GM18907 (cell line): ENCODE results near the gene MTHFS.

ENCODE experiments used
- ATAC-seq: cut with Tn5 transposase; IDR thresholded peaks from one replicate; pipeline ENCODE4 v1.9.1; 2021; ENCODE audit warnings: mild to moderate bottlenecking, moderate library complexity; ENCODE audit not compliant: unreplicated experiment

MTHFS gene

DNA sequence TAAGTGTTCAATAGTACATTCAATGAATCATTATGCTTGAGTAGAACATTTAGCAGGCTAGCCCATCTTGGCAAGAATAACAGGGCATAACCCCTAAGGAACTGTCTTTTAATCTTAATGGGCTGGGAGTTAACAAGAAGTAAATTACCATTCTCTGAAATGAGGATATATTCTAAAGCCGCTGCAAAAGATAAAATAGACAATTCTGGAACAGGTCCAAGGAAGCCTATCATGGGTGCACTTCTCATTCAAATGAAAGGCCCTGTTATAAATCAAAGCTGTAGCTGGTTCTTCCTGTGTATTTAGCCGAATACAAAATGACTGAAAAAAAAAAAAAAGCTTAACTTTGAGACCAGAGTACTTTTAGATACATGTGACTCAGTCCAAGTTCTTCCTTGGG, 15.6 kb downstream of the MTHFS start:
- ATAC-seq, result no peak

DNA sequence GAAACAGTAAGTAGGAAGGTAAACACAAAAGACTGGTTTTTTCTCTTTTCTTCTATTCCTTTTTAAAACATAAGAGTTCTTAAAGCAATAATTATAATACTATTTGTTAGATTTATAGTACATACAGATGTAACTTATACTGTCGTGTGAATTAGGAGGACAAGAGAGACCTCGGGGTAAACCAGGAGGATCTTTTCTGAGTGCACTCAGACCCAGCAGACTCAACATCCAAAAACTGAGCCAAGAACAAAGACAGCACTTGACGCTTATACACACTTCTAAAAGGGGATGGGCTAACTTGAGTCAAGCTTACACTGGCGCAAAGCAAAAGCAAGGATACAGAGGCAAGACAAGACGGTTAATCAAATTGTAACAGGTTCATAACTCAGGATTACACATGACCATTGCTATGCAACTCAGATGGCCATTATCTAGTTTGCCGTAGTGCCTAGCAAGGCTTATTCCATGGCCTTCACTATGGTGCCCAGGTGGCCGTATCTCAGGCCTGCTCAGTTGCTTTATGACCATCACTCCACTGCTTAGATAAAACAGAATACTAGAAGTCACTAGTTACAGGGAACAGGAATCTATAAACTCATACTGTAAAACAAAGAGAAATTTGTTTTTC, 18.6 kb downstream of the MTHFS start:
- ATAC-seq, result no peak

DNA sequence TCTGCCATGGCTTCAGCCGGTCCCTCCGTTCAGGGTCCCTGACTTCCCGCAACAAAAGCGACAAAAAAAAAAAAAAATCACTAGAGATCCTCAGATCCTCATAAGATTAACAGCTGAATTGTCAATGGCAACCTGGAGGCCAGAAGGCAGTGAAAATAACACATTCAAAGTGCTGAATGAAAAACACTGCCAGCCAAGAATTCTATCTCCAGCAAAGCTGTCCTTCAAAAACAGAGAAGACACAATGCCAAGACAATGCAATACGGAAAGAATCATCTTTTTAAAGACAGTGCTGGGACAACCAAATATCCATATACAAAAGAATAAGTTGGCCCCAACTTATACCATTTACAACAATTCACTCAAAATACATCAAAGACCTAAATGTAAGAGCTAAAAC, 21.6 kb downstream of the MTHFS start:
- ATAC-seq, result no peak

DNA sequence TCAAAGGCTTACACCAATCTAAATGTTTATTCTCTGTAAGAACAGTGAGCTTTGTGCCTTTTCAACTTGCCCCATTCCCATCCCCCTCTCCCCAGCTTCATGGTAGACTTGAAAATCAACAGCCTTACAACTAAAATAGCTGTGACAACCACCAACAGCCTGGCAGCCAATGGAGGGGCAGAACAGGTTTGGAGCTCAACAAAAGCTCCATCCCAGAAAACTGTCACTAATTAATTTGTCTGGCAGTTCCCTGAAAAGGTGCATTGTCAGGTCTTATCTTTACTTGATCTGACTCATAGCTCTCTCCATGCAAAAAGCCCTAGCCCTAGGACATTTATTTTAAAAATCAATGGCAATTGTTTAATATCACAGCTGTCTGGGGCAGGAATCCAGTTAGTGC, 22.6 kb downstream of the MTHFS start:
- no peak for ATAC-seq

DNA sequence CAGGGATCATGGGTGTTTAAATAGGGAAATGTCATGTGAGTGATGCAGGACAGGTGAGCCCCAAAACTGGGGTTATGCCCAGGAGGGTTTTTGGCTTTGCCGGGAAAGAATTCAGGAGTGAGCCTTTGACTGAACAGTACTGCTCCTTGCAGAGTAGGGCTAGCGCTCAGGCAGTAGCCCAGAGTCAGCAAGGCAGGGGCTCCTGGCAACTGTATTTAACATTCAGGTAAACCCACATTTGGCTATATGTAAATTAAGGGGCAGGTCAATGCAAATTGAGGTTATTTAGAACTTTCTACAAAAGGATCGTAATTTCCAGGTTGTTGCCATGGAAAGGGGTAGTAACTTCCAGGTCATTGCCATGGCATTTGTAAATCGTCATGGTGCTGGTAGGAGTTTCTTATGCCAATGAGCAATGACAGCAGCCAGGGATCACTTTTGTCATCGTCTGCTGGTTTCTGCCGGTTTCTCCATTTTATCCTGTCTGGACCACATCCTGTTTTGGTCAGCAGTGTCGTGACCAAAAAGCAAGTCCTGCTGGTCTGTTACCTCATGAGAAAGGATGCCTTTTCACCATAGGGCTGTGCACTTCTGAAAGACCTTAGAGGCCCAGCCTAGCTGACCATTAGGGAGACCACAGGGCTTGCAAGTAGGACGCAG, 24.3 kb downstream of the MTHFS start:
- ATAC-seq, result no peak

DNA sequence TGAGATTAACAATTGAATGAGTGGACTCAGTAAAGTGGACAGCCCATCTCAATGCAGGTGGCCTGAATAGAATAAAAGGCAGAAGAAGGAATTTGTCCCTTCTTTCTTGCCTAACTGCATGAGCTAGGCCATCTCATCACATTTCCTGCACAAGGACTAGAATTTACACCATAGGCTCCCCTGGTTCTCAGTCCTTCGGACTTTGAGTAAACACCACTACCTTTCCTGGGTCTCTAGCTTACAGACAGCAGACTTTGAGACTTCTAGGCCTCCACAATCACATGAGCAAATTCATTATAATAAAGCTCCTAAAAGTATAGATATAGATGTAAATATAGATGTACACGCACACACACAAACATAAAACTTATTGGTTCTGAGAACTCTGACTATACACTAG, 28.3 kb downstream of the MTHFS start:
- no peak for ATAC-seq

DNA sequence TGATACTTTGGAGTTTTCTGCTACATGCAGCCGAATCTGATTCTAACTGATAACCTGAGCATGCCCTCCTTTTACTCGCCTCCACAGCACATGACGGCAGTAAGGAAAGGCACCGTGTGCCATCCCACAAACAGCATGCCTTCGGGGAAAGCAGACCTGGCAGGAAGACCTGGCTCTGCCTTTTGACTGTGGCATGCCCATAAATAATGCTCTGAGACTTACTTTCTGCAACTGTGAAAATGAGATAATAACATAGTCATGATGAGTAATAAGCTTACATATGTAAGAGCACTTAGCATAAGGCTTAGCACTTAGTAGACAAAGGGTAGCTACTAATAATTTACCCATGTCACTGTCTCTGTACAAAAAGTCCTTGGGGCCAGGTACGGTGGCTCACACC, 32.9 kb downstream of the MTHFS start:
- no peak for ATAC-seq

DNA sequence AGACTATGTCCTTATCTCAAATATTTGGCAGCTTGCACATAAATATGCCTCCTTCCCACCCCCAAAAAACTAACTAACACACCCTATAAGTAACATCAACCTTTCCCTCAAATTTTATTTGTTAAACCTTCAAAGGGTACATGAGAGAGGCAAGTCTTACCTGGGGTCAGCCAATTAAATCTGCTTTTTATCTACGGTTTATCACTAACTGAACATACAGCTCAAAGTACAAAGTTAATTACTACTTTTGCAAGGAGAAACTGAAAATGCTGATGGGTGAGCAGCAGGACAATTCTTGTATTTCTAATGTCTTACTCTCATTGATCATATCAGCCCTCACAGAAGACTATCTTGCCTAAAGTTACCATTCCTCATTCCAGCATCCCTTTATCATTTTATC, 34.6 kb downstream of the MTHFS start:
- ATAC-seq, result no peak

DNA sequence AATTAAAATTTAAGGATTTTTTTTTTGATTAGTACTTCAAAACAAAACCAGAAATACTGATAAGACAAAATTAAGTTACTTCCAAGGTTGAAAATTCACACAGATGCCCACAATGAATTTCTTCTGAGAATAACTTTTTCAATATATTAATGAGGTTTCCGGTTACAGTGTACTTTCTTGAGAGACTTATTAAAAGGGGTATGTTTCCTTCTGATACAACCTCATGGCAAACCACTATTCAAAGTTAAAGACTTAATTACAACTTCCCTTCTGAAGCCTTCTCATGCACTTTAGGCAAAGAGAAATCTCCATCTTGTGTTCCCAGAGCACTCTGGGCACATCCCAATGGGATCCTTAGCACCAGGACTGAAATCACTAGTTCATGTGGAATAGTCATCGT, 36.2 kb downstream of the MTHFS start:
- ATAC-seq, result no peak

DNA sequence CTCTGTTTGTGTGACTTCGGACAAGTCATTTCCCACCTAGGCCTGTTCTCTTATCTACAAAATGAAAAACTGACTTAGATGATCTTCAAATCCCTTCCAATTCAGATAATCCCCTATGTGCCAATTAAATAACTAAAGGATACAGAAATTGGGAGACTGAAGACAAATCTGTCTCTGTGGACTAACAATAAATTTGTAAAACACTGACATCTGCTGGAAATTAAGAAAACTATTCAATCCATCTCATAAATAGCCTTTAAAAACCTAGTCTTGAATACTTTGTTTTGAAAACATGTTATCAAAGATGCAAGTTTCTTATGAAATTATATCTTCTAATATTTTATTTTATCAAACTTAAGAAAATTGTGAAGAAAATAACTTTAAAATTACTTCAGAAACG, 38.3 kb downstream of the MTHFS start:
- no peak for ATAC-seq

DNA sequence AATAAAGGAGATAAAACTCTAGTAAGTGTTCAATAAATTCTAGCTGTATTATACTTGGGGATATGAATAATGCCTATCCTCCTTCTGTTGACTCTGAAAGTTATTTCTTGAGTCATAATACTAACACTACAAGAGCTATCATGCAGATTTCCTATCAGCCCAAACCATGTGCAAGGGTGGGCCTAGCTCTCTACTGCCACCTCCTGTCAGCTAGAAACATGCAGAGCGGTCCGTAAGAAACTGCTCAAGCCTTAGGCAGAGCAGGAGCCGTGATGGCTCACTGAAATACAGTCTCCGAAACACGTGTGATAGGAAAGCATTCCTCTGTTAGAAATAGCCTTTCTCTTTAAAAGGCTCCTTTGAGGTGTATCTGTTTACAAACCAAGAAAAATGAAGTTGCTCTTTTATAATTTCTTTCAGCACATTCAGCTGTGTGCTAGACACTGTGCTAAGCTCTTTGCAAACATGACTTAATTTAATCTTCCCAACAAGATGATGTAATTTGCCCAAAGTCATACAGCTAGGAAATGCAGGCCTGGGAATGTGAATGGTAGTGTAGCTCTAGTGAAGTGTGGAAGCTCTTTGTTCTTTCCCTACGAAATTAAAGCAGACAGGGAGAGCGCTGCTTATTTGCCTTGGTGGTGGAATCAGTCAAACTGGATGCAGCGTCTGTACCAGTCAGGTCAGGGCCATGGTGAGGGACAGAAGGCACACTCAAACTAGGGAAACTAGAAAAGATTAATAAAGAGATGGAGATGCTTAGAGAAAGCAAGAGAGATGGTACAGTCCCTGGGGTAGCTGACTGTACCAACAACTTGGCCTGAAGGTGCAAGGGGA, 43.1 kb downstream of the MTHFS start:
- peak; percentile 86 for ATAC-seq

DNA sequence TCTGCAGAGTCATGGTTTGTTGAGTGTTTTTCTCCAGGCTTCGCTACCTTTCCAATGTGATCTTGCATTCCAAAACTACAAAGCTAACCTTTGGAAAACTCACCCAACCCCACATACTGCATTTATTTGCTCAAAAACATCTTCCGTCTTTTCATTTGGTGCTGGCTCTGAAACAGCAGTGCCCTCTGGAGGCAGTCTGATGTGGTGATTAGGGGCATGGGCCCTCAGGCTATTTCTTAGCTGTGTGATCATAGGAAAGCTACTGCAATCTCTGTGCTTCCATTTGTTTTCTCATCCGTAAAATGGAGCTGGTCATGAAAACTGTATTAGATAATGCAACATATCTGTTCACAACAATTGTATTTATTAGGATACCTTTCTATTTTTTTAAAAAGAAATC, 47.0 kb downstream of the MTHFS start:
- no peak for ATAC-seq

DNA sequence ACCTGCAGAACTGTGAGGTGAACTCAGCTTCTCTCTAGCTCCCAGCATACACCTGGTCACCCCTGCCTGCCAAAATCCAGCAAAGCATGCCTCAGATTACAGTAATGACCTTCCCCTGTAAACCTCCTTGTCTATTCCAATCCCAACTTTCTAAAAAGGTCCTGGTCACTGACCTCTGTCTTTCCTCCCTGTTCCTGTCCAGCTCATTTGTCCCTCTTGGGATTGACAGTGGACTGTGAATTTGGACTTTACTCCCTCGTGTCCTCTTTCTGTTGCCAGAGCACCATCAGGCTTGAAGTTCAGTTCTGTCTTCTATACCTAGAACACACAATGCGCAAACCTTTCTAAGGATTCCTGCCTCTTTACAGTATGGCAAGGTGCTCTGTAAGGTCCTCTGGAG, 50.3 kb downstream of the MTHFS start:
- no peak for ATAC-seq

DNA sequence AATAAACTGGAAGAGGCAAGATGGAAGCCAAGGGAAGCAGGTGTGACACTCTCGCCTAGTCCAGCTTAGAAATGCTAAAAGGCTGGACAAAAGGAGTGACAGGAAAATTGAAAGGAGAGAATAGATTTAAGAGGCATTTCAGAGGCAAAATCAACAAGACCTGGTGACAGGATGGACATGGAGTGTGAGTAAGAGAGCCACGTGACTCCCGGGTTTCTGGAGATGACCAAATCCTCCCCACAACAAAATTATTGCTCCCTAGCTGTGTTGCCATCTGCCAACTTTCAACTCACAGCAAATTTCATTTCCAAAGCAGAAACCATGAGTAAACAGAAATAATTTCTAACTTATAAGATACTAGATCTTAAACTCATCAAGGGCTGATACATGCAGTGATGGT, 52.6 kb downstream of the MTHFS start:
- no peak for ATAC-seq

DNA sequence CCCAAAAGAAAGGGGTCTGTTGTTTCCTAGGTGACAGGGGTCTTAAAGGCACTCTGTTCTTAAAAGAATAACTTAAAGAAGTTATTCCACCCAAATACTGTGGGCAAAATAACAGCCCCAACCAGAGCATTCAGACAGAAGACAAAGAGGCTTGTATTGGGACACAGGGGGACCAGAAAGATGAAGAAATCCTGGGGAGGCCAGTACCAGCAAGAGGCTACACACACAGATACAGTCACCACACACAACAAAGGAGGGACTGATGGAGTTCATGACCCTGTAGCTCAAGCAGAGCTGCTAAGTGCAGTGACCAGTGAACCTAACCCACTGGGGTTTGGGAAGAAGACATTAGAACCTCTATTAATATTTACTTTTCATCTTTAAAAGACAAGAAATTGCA, 59.0 kb downstream of the MTHFS start:
- ATAC-seq, result no peak

DNA sequence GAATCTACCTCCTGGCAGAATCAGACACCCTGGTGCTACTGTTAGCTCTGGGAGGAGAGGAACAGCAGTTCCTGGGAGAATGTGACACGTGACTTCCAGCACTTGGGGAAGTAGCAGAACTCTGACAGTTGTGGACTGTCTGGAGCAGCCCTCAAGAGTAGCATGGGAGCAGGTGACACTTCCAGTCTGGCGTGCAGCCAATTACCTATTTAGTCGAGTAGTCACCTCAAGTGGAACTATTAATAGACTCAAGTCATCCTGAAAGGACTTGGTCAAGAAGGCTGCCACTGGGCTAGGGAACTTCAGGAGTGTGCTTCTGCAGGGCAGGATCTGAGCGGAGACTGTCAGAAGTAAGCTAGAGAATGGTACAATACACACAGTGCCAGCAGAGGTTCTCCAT, 62.3 kb downstream of the MTHFS start:
- ATAC-seq, result no peak

DNA sequence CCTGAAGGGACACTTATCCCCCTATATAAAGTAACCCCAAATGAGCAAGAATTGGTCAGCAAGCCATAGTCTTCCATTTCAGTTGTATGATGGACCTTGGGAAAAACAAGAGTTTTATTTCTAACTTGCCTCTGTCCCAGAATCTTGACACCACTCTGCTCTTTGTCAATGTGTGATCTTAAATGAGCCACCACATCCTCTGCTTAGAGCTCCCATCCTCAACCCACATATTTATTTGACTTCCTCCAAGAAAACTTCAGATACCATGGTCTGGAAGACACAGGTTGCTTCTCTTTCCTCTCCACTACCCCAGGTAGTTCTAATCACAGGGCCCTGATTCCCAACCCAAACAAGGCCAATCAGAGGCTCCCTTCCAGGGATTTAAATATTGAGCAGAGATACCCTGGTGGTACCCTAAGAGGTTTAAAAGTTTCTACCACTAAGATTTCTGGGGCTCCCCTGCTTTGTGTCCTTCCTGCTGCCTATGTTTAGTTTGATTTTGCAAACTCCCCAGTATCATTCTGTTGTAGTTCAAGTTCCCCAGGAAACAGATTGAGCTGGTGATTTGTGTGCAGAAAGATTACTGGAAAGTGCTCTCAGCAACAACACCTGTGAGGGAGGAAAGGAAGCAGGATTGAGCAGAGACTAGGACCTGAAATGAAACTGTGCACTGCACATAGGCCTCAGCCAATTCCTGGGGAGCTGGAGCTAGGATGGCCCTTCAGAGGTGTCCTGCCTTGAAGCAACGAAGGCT, 64.3 kb downstream of the MTHFS start:
- ATAC-seq, result no peak

DNA sequence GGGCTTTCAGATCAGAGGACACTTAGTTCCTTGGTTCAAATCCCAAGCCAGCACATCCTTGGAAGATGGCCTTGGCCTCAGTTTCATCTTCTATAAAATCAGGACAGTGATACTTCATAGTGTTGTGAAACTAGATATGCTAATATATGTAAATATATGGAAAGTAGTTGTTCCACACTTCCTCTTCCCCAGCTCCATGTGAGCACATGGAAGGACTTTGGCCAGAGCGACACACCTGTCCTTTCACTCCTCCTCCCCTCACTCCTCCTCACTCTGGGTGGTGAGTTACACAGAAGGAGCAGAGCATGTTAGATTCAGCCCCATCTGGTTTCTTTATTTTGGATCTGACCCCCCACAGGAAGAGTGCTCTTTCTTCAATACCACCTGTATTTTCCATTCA, 65.2 kb downstream of the MTHFS start:
- ATAC-seq, result no peak

DNA sequence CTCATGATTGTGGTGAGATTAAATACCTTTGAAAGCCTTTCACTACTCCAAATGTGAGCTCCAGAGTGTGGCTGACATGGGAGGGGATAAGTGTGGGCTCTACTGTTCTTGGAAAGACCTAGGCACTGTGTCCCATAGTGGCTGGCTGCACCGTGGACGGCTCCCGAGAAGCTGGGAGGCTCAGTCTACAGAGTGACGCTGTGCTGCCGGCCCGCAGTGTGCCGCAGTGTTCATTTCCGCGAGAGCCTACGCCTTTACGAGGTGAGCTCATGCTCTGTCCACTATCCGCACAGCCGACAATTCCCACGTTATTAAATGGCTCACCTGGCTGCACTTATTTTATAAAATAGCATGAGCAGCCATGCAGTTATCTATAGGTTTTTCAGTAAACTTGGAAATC, 66.9 kb downstream of the MTHFS start:
- no peak for ATAC-seq

DNA sequence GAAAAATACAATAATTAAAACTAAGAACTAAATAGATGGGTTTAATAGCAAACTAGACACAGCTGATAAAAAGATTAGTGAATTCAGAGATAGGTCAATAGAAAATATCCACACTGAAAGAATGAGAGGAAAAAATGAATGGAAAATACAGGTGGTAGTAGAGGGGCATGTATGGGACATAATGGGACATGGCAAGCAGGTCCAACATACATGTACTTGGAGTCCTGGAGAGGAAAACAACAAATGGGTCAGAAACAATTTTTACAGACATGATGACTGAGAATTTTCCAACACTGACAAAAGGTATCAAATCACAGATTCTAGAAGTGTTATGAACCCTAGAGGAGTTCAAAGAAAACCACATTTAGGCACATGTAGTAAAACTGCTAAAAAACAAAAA, 68.4 kb downstream of the MTHFS start:
- no peak for ATAC-seq

DNA sequence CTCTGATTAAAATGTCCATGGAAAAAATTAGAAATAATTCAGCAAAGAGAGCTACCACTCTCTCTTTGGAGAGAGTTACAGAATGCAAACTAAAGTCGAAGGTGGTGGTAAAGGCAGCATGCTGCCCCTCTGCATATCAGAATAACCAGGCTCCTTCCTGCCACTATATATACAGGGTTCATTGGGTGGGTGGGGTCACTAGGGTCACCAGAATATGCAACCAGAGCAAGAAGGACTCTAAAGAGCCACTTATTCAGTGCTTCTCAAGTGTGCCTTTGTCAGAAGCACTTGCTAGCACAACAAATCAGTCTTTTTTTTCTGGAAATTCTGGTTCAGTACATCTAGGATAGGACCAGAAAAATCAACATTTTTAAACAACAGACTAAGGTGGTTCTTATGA, 70.0 kb downstream of the MTHFS start:
- no peak for ATAC-seq
